Measurements from ENCODE around the gene SLC52A1. TPM values are rescaled to one million over a fixed set of nuclear protein-coding genes. Genes with fewer than 3 reads are reported as not detected.

The SLC52A1 gene
- total RNA-seq, 4 donors from 2014 or later, result 0.55 TPM; not detected in 3

GRCh38 chr17:5049314-5049841, 14.2 kb upstream of the SLC52A1 start:
- Histone ChIP-seq H3K4me3 (no peak overlapping the region), H3K27me3 (no peaks in the 10 kb centered on the region), H3K9me3 (no peaks in the 10 kb centered on the region), H3K36me3 (no peaks in the 10 kb centered on the region), H3K4me1 (no peaks in the 10 kb centered on the region), H3K27ac (peak overlapping the region; percentile 66 to 82)
- intact Hi-C loops (cut with DNase I; ENCODE audit: low total_unique reads), result no loop called here
- no peak for DNase-seq
- TF ChIP-seq POLR2A (IDR thresholded peaks at IDR 0.05), result no peak
- no peak for TF ChIP-seq CTCF (IDR thresholded peaks at IDR 0.05)

- Histone ChIP-seq H3K4me3 (no peak overlapping the region), H3K9me3 (no peaks in the 10 kb centered on the region), H3K4me1 (no peaks in the 10 kb centered on the region), H3K36me3 (no peaks in the 10 kb centered on the region), H3K27me3 (no peaks in the 10 kb centered on the region), H3K27ac (peak overlapping the region in 1 of 2 donors; percentile 29)
- DNase-seq, result no peak
- TF ChIP-seq CTCF (IDR thresholded peaks at IDR 0.05), result no peak
- TF ChIP-seq POLR2A (IDR thresholded peaks at IDR 0.05), result no peak
- intact Hi-C loops (cut with DNase I; ENCODE audit: low total_unique reads), result no loop called here
These were observed 12.2 kb upstream of the SLC52A1 start for GRCh38 chr17:5047446-5047845.

GRCh38 chr17:5045496-5045895, 10.3 kb upstream of the SLC52A1 start:
- TF ChIP-seq CTCF (IDR thresholded peaks at IDR 0.05) (no peak), POLR2A (IDR thresholded peaks at IDR 0.05) (no peak)
- intact Hi-C loops (cut with DNase I; ENCODE audit: low total_unique reads), result no loop called here
- no peak for DNase-seq
- no peaks in the 10 kb centered on the region for H3K27me3 ChIP-seq
- H3K27ac ChIP-seq, result no peak overlapping the region
- no peak overlapping the region for H3K4me3 ChIP-seq
- H3K36me3 ChIP-seq, result no peaks in the 10 kb centered on the region
- no peaks in the 10 kb centered on the region for H3K9me3 ChIP-seq
- no peaks in the 10 kb centered on the region for H3K4me1 ChIP-seq

GRCh38 chr17:5044630-5045029, 9.4 kb upstream of the SLC52A1 start:
- Histone ChIP-seq H3K36me3 (no peaks in the 10 kb centered on the region), H3K27ac (no peak overlapping the region), H3K4me3 (no peak overlapping the region), H3K4me1 (no peaks in the 10 kb centered on the region), H3K9me3 (no peaks in the 10 kb centered on the region), H3K27me3 (no peaks in the 10 kb centered on the region)
- TF ChIP-seq CTCF (IDR thresholded peaks at IDR 0.05) (no peak), POLR2A (IDR thresholded peaks at IDR 0.05) (no peak)
- DNase-seq, result no peak
- intact Hi-C loops (cut with DNase I; ENCODE audit: low total_unique reads), result no loop called here

GRCh38 chr17:5043524-5043923, 8.3 kb upstream of the SLC52A1 start:
- intact Hi-C loops (cut with DNase I; ENCODE audit: low total_unique reads), result no loop called here
- no peaks in the 10 kb centered on the region for H3K4me1 ChIP-seq
- H3K36me3 ChIP-seq, result no peaks in the 10 kb centered on the region

More at GRCh38 chr17:5043524-5043923, 8.3 kb upstream of the SLC52A1 start:
- no peak for DNase-seq
- TF ChIP-seq POLR2A (IDR thresholded peaks at IDR 0.05) (no peak), CTCF (IDR thresholded peaks at IDR 0.05) (no peak)
- Histone ChIP-seq H3K4me3 (no peak overlapping the region), H3K9me3 (no peaks in the 10 kb centered on the region), H3K27me3 (no peaks in the 10 kb centered on the region), H3K27ac (no peak overlapping the region)

All from uterus (tissue), 4 donors.